Stimulated activated CD8-positive, alpha-beta memory T cell treated with anti-CD3 and anti-CD28 coated beads, Interleukin-7, amount 100 ng/mL, for 4 hours (primary cell): ENCODE measurements around the gene KRT81.
"Not testable (repeated sequence)": the region's sequence is repeated elsewhere in the genome, so short reads cannot be mapped to it uniquely, and the experiment has no call there.

Experiments
- DNase-seq, 2 donors: peaks; one replicate each; pipeline ENCODE4 v3.0.0-alpha.2; 2020; ENCODE audit warnings: low read depth in 2 of 2

Gene KRT81

GRCh38 chr12:52253391-52254179 is 37.7 kb downstream of the KRT81 start:
- no peak for DNase-seq

DNA sequence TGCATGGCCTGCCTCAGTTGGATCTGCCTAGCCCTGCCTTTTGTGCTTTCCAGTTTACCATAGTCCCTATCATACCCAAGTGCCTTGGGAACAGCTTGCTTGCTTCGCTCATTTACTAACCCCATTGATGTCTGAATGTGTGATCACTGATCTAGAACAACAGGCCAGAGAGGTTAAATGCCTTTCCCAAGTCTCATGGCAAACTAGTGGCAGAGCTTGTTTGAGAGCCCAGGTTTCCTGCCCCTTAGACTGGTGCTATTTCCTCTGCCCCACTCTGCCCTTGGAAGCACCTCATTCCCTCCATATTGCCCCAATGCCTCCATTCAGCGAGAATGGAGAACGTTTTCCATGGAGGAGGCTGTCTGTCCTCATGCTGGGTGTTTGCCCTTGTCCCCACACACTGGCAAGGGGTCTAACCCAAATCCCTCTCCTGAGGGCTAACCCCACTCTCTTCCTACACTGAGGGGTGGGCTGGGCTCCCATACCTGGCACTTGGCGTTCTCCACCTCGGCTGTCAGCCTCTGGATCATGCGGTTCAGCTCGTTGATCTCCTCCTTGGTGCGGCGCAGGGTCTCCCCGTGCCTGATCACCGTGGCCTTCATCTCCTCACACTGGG is 38.5 kb downstream of the KRT81 start:
- DNase-seq, result no peak

DNA sequence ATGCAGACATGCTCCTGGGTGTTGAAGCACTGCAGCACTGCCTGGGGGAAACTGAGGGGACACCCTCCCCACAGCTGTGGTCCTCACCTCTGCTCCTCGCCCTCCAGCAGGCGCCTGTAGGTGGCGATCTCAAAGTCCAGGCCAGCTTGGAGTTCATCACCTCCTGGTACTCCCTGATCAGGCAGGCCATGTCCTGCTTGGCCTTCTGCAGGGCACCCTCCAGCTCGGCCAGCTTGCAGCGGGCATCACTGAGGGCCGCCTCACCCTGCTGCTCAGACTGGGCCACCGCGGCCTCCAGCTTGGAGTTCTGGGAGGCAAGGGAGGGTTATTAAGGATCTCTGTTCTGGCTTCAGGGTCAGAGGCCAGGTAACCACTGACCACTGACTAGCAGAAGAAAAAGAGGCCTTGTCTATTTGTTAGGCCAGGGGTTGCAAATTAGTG is 39.1 kb downstream of the KRT81 start:
- DNase-seq, result not testable (repeated sequence)

GRCh38 chr12:52251367-52252051 is 39.8 kb downstream of the KRT81 start:
- no peak for DNase-seq

GRCh38 chr12:52250048-52250990 is 41.0 kb downstream of the KRT81 start:
- no peak for DNase-seq

GRCh38 chr12:52249511-52250047 is 41.8 kb downstream of the KRT81 start:
- DNase-seq, result no peak

DNA sequence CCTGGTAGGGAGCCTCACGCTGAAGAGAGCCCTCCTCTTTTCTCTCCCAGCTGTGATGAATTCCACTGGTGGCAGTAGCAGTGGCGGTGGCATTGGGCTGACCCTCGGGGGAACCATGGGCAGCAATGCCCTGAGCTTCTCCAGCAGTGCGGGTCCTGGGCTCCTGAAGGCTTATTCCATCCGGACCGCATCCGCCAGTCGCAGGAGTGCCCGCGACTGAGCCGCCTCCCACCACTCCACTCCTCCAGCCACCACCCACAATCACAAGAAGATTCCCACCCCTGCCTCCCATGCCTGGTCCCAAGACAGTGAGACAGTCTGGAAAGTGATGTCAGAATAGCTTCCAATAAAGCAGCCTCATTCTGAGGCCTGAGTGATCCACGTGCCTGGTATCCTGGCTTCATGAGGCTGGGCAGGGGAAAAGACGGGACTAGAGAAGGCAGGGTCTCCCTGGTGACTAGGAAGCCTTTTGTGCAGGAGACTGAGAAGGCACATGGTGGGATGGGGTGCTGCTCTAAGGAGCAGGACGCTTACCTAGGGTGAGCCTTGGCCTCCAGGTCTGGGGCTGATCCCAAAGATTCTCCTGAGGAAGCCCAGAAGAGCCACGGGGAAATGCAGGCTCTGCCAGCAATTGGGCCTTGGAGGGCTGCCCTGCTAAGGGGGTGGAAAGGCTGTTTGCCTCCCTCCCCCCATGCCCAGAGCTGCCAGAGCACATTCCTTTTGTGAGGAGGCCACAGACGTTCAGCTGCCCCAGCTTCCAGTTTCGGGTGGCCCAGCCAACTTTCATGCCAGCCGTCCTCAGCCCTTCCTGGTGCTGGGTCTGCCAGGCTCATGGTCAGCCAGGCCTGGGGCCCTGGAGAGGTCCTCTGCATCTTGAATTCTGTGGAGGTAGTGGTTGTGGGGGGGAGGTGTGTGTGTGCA is 42.5 kb downstream of the KRT81 start:
- DNase-seq, result no peak

GRCh38 chr12:52247622-52248540 is 43.5 kb downstream of the KRT81 start:
- DNase-seq, result no peak

GRCh38 chr12:52246720-52247621 is 44.4 kb downstream of the KRT81 start:
- no peak for DNase-seq

DNA sequence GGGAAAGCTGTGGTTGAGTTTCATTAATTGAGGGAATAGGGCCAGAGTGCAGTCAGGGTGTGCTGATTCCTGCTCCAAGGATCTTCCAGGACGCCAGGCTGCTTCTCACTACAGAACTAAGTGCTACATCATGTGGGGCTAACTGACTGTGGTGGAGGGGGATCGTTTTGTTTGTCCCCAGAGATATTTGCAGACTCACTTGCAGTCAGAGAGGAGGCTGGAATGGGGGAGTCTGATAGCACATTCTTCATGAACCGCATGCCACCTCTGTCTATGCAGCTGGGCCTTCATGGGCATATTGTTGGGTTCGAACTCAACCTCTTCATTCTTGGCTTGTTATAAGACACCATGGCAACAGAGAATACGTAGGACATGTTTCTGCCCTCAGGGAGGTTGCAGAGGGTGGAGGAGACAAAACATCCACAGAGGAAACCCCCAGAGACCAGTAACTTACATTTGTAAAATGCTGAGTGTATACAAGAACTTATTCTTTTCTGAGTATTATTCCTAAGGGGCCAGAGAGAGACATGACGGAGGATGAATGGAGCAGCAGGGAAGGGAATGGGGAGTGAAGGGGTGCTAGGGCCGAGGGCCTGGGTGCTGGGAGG is 45.3 kb downstream of the KRT81 start:
- DNase-seq, result no peak

GRCh38 chr12:52245259-52245961 is 45.9 kb downstream of the KRT81 start:
- no peak for DNase-seq

DNA sequence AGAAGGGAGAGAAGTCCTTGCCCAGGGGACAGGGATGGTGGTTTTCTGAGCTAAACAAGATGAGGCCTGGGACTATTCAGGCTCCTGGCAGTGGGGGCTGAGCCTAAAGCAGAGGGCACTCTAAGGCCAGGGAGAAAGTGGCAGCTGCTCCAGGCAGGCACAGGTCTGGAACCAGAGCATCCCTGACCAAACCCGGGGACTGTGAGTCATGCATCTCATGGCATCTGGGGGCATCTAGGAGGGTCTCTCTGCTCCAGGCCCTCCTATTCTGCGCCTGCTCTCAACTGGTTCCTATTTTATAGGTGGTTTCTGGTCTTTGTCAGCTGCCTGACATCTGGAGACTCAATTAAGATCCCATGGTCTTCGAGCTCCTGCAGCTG is 46.7 kb downstream of the KRT81 start:
- no peak for DNase-seq

DNA sequence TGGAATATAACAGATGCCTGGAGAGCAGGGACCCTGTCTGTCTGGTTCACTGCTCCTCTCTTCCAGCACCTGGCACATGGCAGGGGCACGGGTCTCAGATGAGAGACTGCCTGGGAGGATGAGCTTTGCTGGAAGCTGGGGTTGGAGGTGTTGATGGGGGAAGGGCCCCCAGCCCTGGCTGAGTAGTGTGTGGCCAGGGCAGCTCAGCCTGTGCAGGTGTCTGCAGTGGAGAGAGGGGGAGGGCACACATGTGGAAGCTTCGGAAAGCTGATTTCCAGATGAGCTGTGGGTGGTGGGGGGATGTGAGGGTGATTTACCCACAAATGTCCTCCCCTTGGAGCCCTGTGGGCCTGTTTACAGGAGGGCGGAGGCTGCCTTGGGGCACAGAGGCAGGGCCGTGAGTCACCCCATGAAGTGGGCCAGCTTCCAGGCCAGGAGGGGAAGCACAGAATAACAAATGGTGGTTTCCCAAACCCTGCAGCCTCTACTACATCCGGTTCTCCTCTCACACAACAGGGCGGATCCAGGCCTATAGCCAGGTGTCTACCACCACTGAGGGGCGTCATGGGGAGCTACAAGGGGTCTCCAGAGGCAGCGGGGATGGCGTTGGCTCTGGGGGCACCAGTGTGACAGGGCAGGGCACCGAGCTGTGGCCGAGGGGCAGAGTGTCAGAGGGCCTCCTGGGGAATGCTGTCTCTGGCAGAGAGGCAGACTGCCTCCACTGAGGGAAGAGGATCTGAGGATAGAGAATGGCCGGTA is 47.3 kb downstream of the KRT81 start:
- DNase-seq, result peak; percentile 47 to 58

DNA sequence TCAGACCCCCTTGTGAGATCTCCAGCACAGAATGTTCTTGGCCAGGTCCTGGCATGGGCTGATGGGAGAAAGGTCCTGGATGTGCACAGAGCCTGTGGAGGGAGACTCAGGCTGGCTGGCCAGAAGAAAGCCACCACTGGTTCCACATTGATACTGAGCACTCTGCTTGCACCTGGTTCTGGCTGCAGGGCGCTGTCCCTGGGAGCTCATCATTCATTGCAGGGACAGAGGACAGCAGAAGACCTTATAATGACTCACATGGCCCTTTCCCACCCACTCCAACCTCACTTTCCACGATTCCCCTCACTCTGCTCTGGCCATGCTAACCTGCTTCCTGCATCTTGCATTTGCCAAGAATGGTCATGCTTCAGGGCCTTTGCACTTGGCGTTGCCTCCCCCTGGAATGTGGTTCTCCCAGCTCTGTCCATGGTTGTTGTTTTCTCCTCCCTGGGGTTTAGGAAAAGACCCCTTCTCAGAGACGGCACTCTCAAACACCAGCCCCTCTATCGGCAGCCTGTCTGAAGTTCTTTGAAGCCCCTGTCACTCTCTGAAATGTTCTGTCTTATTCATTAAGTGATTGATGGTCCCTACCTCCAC is 48.0 kb downstream of the KRT81 start:
- no peak for DNase-seq

- no peak for DNase-seq
Measured at GRCh38 chr12:52242442-52243258, 48.7 kb downstream of the KRT81 start.
